Spleen (tissue), 11 donors: ENCODE results near the gene KASH5. TPM values are rescaled to one million over a fixed set of nuclear protein-coding genes. Genes with fewer than 3 reads are reported as not detected.

Experiments used
- DNase-seq: peaks from one replicate; pipeline ENCODE4 v3.0.0-alpha.2; 2020
- H3K27ac ChIP-seq, 8 donors: fragments of 200-600 bp; sonication (generic) in 7 of 8; 1 replicate in 4 of 8; 2 replicates in 4 of 8; pipeline versions ENCODE4 v1.5.0 to v1.8.0; 2016 to 2021; ENCODE audit warnings: inconsistent platforms in 4 of 8, mild to moderate bottlenecking in 4 of 8, moderate library complexity in 1 of 8
- H3K27me3 ChIP-seq, 7 donors: fragments of 200-600 bp; sonication (generic) in 6 of 7; replicated peaks in 1 of 7; 1 replicate in 4 of 7; 2 replicates in 3 of 7; pipeline versions ENCODE4 v1.5.0 to v1.8.0; 2016 to 2021; ENCODE audit warnings: inconsistent platforms in 3 of 7, mild to moderate bottlenecking in 1 of 7
- H3K36me3 ChIP-seq, 6 donors: fragments of 200-600 bp; sonication (generic) in 5 of 6; 1 replicate in 4 of 6; 2 replicates in 2 of 6; pipeline versions ENCODE4 v1.5.0 to v1.8.0; 2016 to 2021; ENCODE audit warnings: inconsistent platforms in 2 of 6
- H3K4me1 ChIP-seq, 6 donors: fragments of 200-600 bp; sonication (generic) in 5 of 6; 1 replicate in 3 of 6; 2 replicates in 3 of 6; pipeline versions ENCODE4 v1.5.0 to v1.8.0; 2016 to 2021; ENCODE audit warnings: inconsistent platforms in 3 of 6
- H3K4me3 ChIP-seq, 8 donors: fragments of 200-600 bp; sonication (generic) in 7 of 8; 1 replicate in 4 of 8; 2 replicates in 4 of 8; pipeline versions ENCODE4 v1.5.0 to v1.8.0; 2016 to 2021; ENCODE audit warnings: inconsistent platforms in 4 of 8, mild to moderate bottlenecking in 4 of 8, moderate library complexity in 2 of 8
- H3K9me3 ChIP-seq, 8 donors: fragments of 200-600 bp; sonication (generic) in 7 of 8; 1 replicate in 4 of 8; 2 replicates in 4 of 8; pipeline versions ENCODE4 v1.5.0 to v1.8.0; 2016 to 2021; ENCODE audit warnings: inconsistent platforms in 4 of 8
- CTCF ChIP-seq, 11 experiments: fragments of 200-600 bp in 7 of 11; fragments of 450-650 bp in 4 of 11; sonication (generic) in 4 of 11; IDR thresholded peaks in 8 of 11; conservative IDR thresholded peaks in 3 of 11; 1 replicate in 7 of 11; 2 replicates in 4 of 11; pipeline versions ENCODE4 v1.4.0 to v1.8.0; 2016 to 2021; ENCODE audit warnings: antibody characterized with exemption in 11 of 11, inconsistent platforms in 4 of 11, mild to moderate bottlenecking in 1 of 11
- POLR2A ChIP-seq, 3 donors: fragments of 450-650 bp; IDR thresholded peaks; one replicate each; pipeline ENCODE4 v1.5.1; 2017; ENCODE audit warnings: antibody characterized with exemption in 3 of 3, mild to moderate bottlenecking in 1 of 3
- POLR2AphosphoS5 ChIP-seq, 3 donors: sonication (generic); formaldehyde crosslinking; IDR thresholded peaks; one replicate each; pipeline ENCODE4 v1.5.1; 2017; ENCODE audit warnings: antibody characterized with exemption in 3 of 3
- WGBS, 5 donors: extraction: QIAGEN DNeasy Blood & Tissue Kit in 3 of 5; methylation state at CpG; one replicate each; pipeline versions ENCODE4 v1.1.5 to v1.1.7; 2013 to 2018; 5-methylcytosine and 5-hydroxymethylcytosine counted together
- intact Hi-C: fragments of 100-400 bp; cut with DNase I; formaldehyde crosslinking; loops from one replicate; pipeline ENCODE4 v1.15.0; 2023; ENCODE audit warnings: low total_unique reads
- polyA plus RNA-seq, 3 donors: library from polyadenylated mRNA; stranded (reverse); fragments of 200-250 nt; gene quantifications; one replicate each; pipeline ENCODE4 v1.2.1, GENCODE V29; 2013
- total RNA-seq, 7 donors: library from RNA; depleted of rRNA in 3 of 7; stranded (reverse); fragments of >200 nt in 3 of 7; fragmentation: NEBNext Ultra II Directional in 4 of 7; extraction: Animal tissue kit (Norgen Biotek cat#: 25700) in 4 of 7; gene quantifications; one replicate each; pipeline versions ENCODE4 v1.1.0 to v1.2.1, GENCODE V29; 2016 to 2021
- donor health status: healthy with polysubstance abuse.
- donor health status: DM: no; HTN: no; CAD: no; lungs with moderate emphysema.
- donor health status: DM: no; HTN: no; CAD: no.
- donor health status: Bipolar disorder and iron deficiency.
- donor health status: healthy.
- donor health status: DM: no; HTN: no; CAD: no.
- donor health status: DM: yes; HTN: yes; CAD: no.

Gene KASH5
- total and polyA plus RNA-seq, 10 donors = 0.11 to 0.41 (median 0.26) TPM; not detected in 6

- Histone ChIP-seq H3K27ac (no peak overlapping the region), H3K9me3 (no peaks in the 10 kb centered on the region), H3K4me1 (peaks cover 0 to 40% (median 23%) of the 10 kb centered on the region in 6 donors), H3K27me3 (peaks cover 9 to 100% (median 98%) of the 10 kb centered on the region in 7 donors), H3K36me3 (no peaks in the 10 kb centered on the region), H3K4me3 (no peak overlapping the region)
- no peak for DNase-seq
- TF ChIP-seq POLR2A (IDR thresholded peaks at IDR 0.05) (no peak), POLR2AphosphoS5 (IDR thresholded peaks at IDR 0.05) (no peak), CTCF (IDR thresholded peaks at IDR 0.05 in 8 of 11, conservative IDR thresholded peaks at IDR 0.05 in 3 of 11) (no peak)
- 14 to 26% (median 17%) methylated on average over 8 of the region's 8 CpGs for WGBS, 5 donors
- intact Hi-C loops = no loop called here
These were observed 49.2 kb downstream of the KASH5 start for GRCh38 chr19:49437231-49437630.

- Histone ChIP-seq H3K9me3 (no peaks in the 10 kb centered on the region), H3K4me3 (no peak overlapping the region), H3K27me3 (peaks cover 7 to 99% (median 91%) of the 10 kb centered on the region in 7 donors), H3K36me3 (no peaks in the 10 kb centered on the region), H3K27ac (no peak overlapping the region), H3K4me1 (peaks cover 0 to 40% (median 22%) of the 10 kb centered on the region in 6 donors)
- intact Hi-C loops = no loop called here
- 6 to 16% (median 14%) methylated on average over 6 of the region's 6 CpGs for WGBS, 5 donors
- DNase-seq = no peak
- TF ChIP-seq CTCF (IDR thresholded peaks at IDR 0.05 in 8 of 11, conservative IDR thresholded peaks at IDR 0.05 in 3 of 11) (no peak), POLR2A (IDR thresholded peaks at IDR 0.05) (no peak), POLR2AphosphoS5 (IDR thresholded peaks at IDR 0.05) (no peak)
These were observed 50.2 kb downstream of the KASH5 start for GRCh38 chr19:49438261-49438660.

- no peak for DNase-seq
These were observed 51.8 kb downstream of the KASH5 start for GRCh38 chr19:49439836-49440235.

GRCh38 chr19:49440439-49441209, 52.6 kb downstream of the KASH5 start:
- peak overlapping the region in 1 of 8 donors; percentile 46 for H3K4me3 ChIP-seq
- intact Hi-C loops = loop anchor here (10.0 kb wide), 1 partner anchor 176 kb away; no protein-coding TSS in a partner anchor
- no peaks in the 10 kb centered on the region for H3K36me3 ChIP-seq
- no peak overlapping the region for H3K27ac ChIP-seq
- no peak for TF ChIP-seq POLR2AphosphoS5 (IDR thresholded peaks at IDR 0.05)
- no peak for TF ChIP-seq CTCF (IDR thresholded peaks at IDR 0.05 in 8 of 11, conservative IDR thresholded peaks at IDR 0.05 in 3 of 11)
- no peak for DNase-seq
- no peaks in the 10 kb centered on the region for H3K9me3 ChIP-seq
- peaks cover 0 to 51% (median 27%) of the 10 kb centered on the region in 6 donors for H3K4me1 ChIP-seq
- peaks cover 4 to 75% (median 68%) of the 10 kb centered on the region in 7 donors for H3K27me3 ChIP-seq
- 33 to 41% (median 34%) methylated on average over 19 of the region's 19 CpGs for WGBS, 5 donors

More at GRCh38 chr19:49439836-49440235, 51.8 kb downstream of the KASH5 start:
- intact Hi-C loops = loop anchor here (10.0 kb wide), 1 partner anchor 175 kb away; no protein-coding TSS in a partner anchor
- TF ChIP-seq POLR2A (IDR thresholded peaks at IDR 0.05) = no peak
- TF ChIP-seq POLR2AphosphoS5 (IDR thresholded peaks at IDR 0.05) = no peak
- Histone ChIP-seq H3K4me3 (no peak overlapping the region), H3K4me1 (peaks cover 0 to 44% (median 27%) of the 10 kb centered on the region in 6 donors), H3K27me3 (peaks cover 4 to 83% (median 76%) of the 10 kb centered on the region in 7 donors), H3K36me3 (no peaks in the 10 kb centered on the region), H3K9me3 (no peaks in the 10 kb centered on the region), H3K27ac (no peak overlapping the region)
- 40 to 64% (median 55%) methylated on average over 4 to 6 of the region's 6 CpGs for WGBS, 5 donors
